GM21360 (cell line): ENCODE data around the gene CELF4.

Experiments used
- ATAC-seq: cut with Tn5 transposase; IDR thresholded peaks from one replicate; pipeline ENCODE4 v1.9.1; 2021; ENCODE audit warnings: mild to moderate bottlenecking, moderate library complexity; ENCODE audit not compliant: unreplicated experiment

CELF4 gene

GRCh38 chr18:37447962-37448888 is 117.4 kb downstream of the CELF4 start:
- ATAC-seq, result no peak

- no peak for ATAC-seq
These were observed 119.8 kb downstream of the CELF4 start for GRCh38 chr18:37445836-37446235.

GRCh38 chr18:37445368-37445767 is 120.2 kb downstream of the CELF4 start:
- ATAC-seq, result no peak

- no peak for ATAC-seq
These were observed 122.1 kb downstream of the CELF4 start for GRCh38 chr18:37443325-37444055.

DNA sequence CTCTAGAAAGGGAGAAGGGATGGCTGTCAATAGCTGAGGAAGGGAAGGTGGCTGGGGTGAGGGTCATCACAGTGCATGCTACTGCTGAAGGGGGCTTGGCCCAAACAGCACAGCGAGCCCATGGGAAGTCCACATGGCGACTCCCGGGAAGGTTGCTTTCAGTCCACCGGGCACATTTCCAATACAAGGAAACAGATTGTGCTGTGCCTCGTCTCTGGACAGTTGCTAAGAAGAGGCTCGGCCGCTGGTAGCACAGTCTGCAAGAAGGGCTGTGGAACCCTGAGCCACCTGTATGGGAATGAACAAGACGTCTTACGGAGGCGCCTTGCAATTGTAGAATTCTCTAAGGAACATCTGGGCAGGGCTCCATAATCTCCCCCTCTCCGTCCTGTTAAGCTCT is 123.1 kb downstream of the CELF4 start:
- no peak for ATAC-seq

- no peak for ATAC-seq
These were observed 123.8 kb downstream of the CELF4 start for GRCh38 chr18:37441821-37442220.

- ATAC-seq, result no peak
These were observed 125.4 kb downstream of the CELF4 start for GRCh38 chr18:37440206-37440605.

GRCh38 chr18:37438417-37439180 is 127.0 kb downstream of the CELF4 start:
- ATAC-seq, result no peak

GRCh38 chr18:37435996-37436395 is 129.6 kb downstream of the CELF4 start:
- ATAC-seq, result no peak

DNA sequence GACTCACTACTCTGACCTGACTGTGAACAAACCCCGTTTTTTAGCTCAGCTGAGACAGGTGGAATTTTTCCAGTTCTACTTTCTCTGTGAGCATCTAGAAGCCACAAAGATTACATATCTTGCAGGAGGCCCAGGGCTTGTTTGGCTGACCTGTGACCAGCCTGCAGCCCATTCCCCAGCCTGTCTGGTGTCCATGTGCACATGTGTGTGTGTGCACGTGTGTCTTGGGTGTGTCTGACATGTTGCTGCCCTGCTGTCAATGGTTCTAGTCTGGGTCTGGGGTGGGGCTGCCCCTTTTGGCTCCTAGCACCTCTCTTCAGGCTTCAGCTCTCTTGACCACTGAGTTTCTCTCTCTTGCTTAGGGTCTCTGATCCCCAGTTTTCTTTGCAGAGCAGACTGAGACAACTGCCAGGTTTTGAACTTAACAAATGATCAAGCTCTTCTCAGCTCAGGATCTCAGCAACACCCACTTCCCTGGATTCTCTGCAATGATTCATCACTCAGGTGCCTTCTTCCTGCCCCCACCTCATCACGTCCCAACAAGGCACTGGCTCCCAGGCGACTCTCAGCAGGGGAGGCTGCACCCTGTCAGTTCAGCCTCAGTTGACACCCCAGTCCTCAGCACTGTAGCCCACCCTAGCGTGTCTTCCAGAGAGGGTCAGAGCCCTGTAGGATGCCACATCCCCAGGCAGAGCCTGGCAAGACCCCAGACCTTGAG is 130.3 kb downstream of the CELF4 start:
- ATAC-seq, result no peak

DNA sequence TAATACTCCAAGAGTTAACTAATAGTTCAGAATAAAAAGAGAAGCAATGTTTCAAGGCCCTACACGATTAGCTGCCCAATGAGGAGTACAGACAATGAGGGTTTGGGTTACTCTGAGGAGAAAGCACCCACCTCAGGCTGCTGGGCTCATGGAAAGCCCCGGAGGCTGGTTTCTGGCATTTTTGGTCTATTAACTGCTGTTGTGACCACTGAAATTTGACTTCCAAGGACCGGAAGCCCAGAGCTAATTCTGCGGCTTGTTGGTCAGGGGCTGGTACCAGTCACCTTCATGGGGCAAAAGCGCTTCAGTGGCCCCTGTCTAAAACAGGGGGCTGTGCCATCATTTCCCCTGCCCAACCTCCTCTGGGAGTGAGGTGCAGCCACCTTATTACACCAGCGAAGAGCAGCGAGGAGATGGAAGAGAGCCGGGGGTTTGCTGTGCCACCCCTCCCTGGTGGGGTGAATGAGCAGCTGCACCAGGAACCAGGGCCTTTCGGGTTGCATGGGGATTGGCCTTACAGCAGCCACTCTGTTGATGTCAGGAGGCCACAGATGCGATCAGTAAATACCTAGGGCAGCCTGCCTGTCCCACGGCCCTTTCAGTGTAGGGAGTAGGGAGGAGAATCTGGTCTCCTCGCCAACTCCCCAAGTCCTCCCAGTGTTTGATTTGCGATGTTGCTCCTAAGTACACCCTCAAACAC is 131.3 kb downstream of the CELF4 start:
- no peak for ATAC-seq

- ATAC-seq, result no peak
These were observed 133.0 kb downstream of the CELF4 start for GRCh38 chr18:37432436-37433195.

- no peak for ATAC-seq
These were observed 135.1 kb downstream of the CELF4 start for GRCh38 chr18:37430357-37431076.

- ATAC-seq, result no peak
These were observed 135.8 kb downstream of the CELF4 start for GRCh38 chr18:37429791-37430190.

DNA sequence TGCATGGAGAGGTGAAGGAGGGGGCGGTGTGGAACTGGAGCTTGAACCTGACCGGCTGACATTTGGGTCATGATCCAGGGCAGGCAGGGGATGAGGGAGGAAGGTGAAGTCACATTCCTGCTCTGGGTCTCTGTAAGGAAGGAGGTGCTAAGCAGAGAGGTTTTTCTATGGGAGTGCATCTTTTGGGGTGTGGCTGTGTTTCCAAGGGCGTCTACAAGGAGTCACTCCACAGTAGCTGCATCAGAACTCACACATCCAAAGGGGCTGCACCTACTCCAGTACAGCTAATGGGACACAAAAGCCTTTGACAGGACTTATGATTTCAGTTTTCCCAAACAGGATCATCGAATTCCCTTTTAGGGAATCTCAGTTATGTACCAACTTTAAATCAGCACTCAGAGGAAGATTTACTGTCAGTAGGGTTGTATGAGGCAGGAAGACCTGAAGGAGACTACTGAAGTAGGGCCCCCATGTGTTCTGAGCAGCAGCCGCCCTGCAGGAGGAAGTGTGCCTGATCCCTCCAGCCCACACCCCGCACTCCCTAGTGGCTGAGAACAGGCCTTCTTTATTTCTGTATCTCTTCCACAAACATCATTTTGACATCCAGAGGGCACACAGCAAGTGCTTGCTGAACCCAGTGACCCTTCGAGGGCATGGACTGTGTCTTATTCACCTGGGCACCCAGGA is 137.2 kb downstream of the CELF4 start:
- no peak for ATAC-seq

DNA sequence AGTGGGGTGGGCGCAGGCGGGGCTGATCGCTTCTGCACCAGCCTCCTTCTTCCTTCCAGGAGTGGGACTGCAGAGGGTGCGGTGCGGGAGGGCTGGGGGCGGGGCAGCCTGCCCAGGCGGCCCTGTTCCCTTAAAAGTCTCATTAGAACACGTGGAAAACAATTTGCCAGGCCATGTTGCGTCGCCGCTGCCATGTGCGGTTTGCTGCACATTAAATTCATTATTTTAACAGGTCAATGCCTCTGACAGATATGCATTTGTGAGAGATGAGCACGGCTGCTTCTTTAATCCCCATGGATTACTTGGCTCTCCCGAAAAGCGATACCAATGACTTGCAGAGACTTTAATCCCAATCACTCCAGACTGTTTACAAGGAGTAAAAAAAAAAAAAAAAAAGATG is 139.0 kb downstream of the CELF4 start:
- no peak for ATAC-seq

DNA sequence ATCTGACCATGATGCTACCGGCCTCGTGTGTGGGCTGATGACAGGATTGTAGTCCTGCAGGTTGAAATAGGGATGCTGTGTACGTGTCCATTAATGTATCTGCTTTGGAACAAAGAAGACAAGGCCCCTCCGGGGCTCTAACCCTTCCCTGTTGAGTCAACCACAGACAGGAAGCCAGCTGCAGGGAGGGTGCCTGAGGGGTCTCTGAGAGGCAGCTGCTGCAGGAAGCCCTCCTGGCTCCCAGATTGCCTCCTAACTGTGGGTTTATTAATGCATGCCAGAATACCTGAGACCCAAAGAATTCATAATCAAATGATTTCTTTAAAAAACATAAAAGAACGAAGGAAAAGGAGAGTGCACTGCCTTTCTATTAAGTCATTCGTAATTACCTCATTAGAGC is 140.4 kb downstream of the CELF4 start:
- no peak for ATAC-seq

DNA sequence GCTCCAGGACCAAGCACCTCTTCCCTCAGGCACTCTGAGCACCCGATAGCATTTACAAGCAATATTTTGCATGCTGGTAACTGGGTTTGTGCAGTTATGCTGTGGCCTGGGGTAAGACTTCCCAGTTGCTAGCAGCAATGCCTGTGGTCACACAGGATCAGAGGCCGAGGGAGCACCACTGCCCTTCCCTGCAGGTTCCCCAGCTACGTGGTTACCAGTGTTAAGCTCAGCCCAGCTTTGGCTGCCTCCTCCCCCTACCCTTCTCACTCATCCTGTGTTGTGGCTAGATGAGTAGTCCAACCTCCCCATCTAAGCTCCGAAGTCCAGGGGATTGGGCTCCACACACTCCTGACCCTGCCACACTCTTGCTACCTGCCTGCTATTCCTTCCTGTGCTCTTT is 141.1 kb downstream of the CELF4 start:
- no peak for ATAC-seq
